ENCODE measurements around the gene PLOD2.

Gene PLOD2

GRCh38 chr3:146169891-146170290, 8.9 kb upstream of the PLOD2 start:
- DNase-seq (ENCODE audit: low read depth) = no peak
- no peak overlapping the region for H3K4me3 ChIP-seq (ENCODE audit: low read depth, low read length)
- TF ChIP-seq, protein P1, sequence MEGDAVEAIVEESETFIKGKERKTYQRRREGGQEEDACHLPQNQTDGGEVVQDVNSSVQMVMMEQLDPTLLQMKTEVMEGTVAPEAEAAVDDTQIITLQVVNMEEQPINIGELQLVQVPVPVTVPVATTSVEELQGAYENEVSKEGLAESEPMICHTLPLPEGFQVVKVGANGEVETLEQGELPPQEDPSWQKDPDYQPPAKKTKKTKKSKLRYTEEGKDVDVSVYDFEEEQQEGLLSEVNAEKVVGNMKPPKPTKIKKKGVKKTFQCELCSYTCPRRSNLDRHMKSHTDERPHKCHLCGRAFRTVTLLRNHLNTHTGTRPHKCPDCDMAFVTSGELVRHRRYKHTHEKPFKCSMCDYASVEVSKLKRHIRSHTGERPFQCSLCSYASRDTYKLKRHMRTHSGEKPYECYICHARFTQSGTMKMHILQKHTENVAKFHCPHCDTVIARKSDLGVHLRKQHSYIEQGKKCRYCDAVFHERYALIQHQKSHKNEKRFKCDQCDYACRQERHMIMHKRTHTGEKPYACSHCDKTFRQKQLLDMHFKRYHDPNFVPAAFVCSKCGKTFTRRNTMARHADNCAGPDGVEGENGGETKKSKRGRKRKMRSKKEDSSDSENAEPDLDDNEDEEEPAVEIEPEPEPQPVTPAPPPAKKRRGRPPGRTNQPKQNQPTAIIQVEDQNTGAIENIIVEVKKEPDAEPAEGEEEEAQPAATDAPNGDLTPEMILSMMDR (IDR thresholded peaks at IDR 0.05; ENCODE audit: control insufficient read depth, extremely low read depth, insufficient read depth) = no peak

GRCh38 chr3:146166826-146167225, 5.8 kb upstream of the PLOD2 start:
- no peak overlapping the region for H3K4me3 ChIP-seq (ENCODE audit: low read depth, low read length)
- TF ChIP-seq, protein P1 (IDR thresholded peaks at IDR 0.05; ENCODE audit: control insufficient read depth, extremely low read depth, insufficient read depth) = no peak
- no peak for DNase-seq (ENCODE audit: low read depth)

GRCh38 chr3:146166415-146166821, 5.4 kb upstream of the PLOD2 start:
- no peak for DNase-seq (ENCODE audit: low read depth)
- no peak overlapping the region for H3K4me3 ChIP-seq (ENCODE audit: low read depth, low read length)
- TF ChIP-seq, protein P1 (IDR thresholded peaks at IDR 0.05; ENCODE audit: control insufficient read depth, extremely low read depth, insufficient read depth) = no peak

- no peak for DNase-seq (ENCODE audit: low read depth)
- TF ChIP-seq, protein P1 (IDR thresholded peaks at IDR 0.05; ENCODE audit: control insufficient read depth, extremely low read depth, insufficient read depth) = no peak
- H3K4me3 ChIP-seq (ENCODE audit: low read depth, low read length) = no peak overlapping the region
Measured at GRCh38 chr3:146165877-146166276, 4.9 kb upstream of the PLOD2 start.

DNA sequence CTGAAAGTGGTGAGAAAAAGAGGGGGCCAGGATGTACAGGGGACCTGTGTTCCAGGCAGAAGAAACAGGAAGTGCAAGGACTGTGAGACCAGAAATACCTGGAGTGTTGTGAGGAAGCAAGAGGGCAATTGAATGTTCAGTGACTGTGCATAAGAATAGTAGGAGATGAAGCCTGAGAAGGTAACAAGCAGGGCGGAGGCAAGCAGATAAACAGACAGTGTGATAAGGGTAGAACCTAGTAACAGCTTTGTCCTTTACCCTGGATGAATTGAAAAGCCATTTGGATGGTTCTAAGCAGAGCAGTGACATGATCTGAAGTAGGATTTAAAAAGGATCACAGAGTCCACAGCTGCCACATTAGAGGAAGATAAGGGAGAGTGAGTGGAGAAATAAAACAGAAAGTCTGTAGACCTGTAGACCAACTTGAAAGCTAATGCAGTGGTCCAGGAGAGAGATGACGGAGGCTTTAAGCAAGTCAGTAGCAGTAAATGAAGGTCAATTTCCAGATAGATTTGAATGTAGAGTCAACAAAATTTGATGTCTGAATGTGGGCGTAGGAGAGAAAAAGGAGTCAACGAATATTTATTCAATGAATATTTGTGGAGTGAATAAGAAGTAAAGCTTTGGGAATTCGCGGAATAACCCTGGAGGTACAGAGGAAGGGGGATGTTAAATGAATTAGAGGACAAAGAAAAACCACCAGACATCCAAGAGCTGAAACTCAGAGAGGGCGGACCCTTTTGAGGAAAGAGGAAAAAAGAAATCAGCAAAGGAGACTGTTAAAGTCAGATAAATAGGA, 4.2 kb upstream of the PLOD2 start:
- TF ChIP-seq, protein P1 (IDR thresholded peaks at IDR 0.05; ENCODE audit: control insufficient read depth, extremely low read depth, insufficient read depth) = no peak
- H3K4me3 ChIP-seq (ENCODE audit: low read depth, low read length) = no peak overlapping the region
- no peak for DNase-seq (ENCODE audit: low read depth)

- DNase-seq (ENCODE audit: low read depth) = no peak
- TF ChIP-seq, protein P1 (IDR thresholded peaks at IDR 0.05; ENCODE audit: control insufficient read depth, extremely low read depth, insufficient read depth) = no peak
- no peak overlapping the region for H3K4me3 ChIP-seq (ENCODE audit: low read depth, low read length)
Measured at GRCh38 chr3:146164506-146164905, 3.5 kb upstream of the PLOD2 start.

- no peak overlapping the region for H3K4me3 ChIP-seq (ENCODE audit: low read depth, low read length)
- no peak for DNase-seq (ENCODE audit: low read depth)
- TF ChIP-seq, protein P1 (IDR thresholded peaks at IDR 0.05; ENCODE audit: control insufficient read depth, extremely low read depth, insufficient read depth) = no peak
Measured at GRCh38 chr3:146164071-146164470, 3.1 kb upstream of the PLOD2 start.

Data from LNCaP clone FGC (cell line).